Measurements from ENCODE around the gene C5orf46.

The C5orf46 gene

DNA sequence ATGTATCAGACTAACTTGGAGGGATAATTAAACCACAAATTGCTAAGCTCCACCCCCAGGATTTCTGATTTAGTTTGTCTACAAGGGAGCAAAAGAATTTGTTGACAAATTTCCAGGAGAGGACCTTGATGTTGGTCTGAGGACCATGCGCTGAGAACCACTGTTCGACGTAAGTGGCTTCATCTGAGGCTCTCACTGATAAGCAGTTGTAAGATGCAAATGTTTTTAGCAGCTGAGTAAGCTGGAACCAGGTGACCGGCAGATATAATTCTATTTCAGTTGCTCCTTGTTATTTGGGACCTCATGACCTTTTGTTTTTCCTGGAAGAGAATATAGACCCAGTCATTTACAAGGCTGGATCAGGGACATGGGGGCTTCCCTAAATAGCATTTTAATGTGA, 60.7 kb downstream of the C5orf46 start:
- TF ChIP-seq, protein P1, sequence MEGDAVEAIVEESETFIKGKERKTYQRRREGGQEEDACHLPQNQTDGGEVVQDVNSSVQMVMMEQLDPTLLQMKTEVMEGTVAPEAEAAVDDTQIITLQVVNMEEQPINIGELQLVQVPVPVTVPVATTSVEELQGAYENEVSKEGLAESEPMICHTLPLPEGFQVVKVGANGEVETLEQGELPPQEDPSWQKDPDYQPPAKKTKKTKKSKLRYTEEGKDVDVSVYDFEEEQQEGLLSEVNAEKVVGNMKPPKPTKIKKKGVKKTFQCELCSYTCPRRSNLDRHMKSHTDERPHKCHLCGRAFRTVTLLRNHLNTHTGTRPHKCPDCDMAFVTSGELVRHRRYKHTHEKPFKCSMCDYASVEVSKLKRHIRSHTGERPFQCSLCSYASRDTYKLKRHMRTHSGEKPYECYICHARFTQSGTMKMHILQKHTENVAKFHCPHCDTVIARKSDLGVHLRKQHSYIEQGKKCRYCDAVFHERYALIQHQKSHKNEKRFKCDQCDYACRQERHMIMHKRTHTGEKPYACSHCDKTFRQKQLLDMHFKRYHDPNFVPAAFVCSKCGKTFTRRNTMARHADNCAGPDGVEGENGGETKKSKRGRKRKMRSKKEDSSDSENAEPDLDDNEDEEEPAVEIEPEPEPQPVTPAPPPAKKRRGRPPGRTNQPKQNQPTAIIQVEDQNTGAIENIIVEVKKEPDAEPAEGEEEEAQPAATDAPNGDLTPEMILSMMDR (IDR thresholded peaks at IDR 0.05; ENCODE audit: low read depth, low read length): no peak
- DNase-seq (ENCODE audit: low read depth, low spot score): no peak
- no peak overlapping the region for H3K4me3 ChIP-seq (ENCODE audit: low read depth, low read length)
- in situ Hi-C loops (cut with HindIII; ENCODE audit: low sequenced_read_pairs): no loop called here

DNA sequence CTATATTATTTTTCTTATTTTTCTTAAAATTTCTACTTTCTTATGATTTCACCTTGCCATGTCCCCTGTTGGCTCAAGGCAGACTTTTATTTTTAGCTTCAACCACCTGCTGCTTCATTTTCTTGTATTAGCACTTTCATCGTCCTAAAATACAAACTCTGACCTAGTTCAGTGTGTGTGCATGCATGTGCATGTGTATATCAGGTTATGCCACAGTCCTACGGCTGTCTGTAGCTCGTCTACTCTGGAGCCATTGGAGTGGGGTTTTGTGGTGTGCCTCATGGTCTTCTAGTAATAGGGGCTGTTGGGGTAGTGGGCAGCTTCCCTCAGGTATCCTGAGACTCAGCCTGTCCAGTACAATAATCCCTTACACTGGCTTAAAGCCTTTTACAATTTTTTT, 61.5 kb downstream of the C5orf46 start:
- TF ChIP-seq, protein P1 (IDR thresholded peaks at IDR 0.05; ENCODE audit: low read depth, low read length): no peak
- H3K4me3 ChIP-seq (ENCODE audit: low read depth, low read length): no peak overlapping the region
- in situ Hi-C loops (cut with HindIII; ENCODE audit: low sequenced_read_pairs): no loop called here
- no peak for DNase-seq (ENCODE audit: low read depth, low spot score)

DNA sequence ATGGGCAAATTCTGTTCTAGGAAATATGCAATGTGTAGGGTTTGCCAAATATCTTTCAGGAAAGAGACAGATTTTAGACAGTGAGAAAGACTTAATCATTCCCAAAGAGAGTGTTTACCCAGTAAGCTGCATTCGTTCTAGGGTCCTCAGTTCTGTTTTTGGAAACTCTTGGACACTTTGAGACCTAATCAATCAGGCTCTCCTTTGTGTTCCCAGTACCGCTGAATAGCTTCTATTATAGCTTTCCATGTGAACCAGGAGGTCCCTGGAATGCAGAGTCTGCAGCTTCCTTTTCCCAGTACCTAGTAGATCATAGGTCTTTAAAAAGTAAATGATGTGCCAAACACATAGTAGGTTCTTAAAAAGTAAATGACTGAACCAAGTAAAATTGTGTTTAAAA, 63.5 kb downstream of the C5orf46 start:
- no peak overlapping the region for H3K4me3 ChIP-seq (ENCODE audit: low read depth, low read length)
- DNase-seq (ENCODE audit: low read depth, low spot score): no peak
- TF ChIP-seq, protein P1 (IDR thresholded peaks at IDR 0.05; ENCODE audit: low read depth, low read length): no peak
- in situ Hi-C loops (cut with HindIII; ENCODE audit: low sequenced_read_pairs): no loop called here

Measured in astrocyte of the spinal cord (primary cell).